ENCODE measurements around the gene IGFN1.
A peak's percentile ranks its signal among the peaks of the same experiment; 100 is the strongest.

The IGFN1 gene

DNA sequence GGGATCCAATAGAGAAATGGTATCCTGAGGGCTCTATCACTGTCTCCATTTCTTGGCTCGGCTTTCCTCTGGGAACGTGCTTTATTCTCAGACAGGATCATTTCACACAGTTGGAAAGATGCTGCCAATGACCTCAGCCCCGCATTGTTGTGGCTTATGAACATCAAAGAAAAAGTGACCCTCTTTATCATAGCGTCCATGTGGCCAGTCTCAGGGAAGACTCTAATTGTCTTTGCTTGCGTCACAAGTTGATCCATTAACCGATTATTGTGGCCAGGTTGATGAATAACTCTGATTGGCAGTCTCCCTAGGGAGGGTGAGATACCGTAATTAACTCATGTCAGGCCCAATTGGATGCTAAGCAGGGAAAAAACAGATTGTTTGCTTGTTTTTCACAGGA is 26.0 kb upstream of the IGFN1 start:
- no peak for DNase-seq

DNA sequence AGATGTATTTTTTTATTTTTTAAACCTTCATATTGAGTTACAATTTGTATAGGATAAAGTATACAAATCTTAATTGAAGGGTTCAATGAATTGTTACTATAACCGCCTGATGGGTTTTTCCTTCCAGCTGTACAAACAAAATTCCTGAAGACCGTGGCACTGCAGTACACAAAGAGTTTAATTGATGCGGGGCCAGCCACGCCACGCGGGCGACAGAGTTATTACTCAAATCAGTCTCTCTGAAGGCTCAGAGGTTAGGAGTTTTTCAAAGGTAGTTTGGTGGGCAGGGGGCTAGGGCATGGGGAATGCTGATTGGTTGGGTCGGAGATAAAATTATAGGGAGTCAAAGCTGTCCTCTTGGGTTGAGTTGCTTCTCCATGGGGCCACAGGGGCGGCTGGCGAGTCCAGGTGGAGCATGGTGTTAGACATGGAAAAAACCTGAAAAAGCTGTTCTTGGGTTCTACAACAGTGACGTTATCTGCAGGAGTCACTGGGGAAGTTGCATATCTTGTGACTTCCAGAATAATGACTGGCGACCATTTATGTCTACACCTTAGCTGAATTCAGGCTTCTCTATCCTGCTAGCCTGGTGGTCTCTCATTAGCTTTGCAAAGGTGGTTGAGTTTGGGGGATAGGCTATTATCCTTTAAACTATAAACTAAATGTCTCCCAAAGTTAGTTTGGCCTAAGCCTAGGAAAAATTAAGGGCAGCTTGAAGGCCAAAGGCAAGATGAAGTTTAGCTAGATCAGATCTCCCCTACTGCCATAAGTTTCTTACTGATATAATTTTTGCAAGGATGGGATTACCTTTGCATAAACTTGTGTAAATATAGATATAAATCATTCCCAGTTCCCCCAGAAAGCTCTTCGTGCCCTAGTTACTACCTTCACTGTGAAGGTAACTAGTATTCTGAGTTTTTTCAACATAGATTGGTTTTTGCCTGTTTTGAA is 23.3 kb upstream of the IGFN1 start:
- no peak for DNase-seq

DNA sequence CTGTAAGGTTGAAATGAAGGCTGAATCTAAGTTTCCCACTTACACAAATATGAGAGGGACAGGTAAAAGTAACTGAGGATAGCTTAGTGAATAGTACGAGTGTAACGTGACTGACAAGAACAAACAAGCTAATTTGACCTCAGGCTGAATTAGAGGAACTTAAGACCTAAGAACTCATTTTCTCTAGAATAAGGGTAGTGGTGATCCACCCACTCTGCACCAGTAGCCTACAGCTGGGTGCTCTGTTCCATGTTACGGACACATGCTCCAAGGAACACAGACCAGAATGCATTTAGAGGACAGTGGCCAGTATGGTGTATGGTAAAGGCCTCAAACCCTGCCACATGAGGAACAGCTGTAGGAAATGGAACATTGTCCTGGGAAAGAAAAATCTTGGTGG is 21.4 kb upstream of the IGFN1 start:
- peak in 1 of 2 donors; percentile 50 for DNase-seq

DNA sequence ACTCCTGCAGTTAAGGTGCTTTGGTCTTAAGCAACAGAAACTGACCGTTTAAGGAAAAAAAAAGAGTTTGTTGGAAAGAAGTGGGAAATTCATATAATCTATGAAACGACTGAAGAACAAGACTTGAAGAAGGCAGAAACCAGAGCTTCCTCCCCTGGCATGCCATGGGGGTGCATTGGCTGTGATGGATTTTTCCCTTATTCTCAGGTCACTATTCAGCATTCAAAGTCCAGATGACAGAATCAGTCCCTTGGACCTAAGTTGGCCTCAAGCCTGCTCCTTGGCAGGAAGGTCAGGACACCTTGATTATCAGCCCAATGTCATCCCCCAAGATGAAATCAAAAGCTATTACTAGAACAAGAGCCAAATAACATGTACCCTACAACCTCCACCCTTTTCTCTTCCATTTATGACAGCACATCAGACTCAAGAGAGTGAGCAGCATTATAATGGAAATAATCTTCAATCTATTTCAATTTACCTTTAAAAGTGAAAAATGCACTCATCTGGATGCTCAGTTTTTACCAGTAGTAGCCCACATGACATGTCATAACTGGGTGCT is 20.6 kb upstream of the IGFN1 start:
- no peak for DNase-seq

DNA sequence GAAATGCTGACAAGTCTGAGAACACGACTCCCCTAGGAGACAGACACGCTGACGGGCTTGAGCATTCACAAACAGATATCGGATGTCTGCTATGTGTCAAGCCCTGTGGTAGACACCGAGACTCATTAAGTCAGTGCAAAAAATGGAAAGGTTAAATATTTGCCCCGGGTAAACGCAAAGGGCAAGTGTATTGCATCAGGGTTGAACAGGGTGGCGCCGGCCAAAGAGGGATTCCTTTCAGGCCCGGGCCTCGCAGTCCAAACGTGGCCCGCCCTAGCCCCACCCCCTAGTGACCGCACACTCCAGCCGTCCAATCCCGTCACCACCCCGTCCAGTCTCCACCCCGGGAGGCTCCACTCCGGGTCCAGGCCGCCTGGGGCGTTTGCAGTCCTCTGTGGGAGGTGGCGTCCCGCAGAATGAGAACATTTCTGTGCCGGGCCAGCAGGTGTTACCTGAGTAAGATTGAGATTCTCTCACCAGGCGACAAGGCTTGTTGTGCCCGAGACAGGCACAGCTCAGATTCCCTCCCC is 20.0 kb upstream of the IGFN1 start:
- peak; percentile 84 to 90 for DNase-seq

DNA sequence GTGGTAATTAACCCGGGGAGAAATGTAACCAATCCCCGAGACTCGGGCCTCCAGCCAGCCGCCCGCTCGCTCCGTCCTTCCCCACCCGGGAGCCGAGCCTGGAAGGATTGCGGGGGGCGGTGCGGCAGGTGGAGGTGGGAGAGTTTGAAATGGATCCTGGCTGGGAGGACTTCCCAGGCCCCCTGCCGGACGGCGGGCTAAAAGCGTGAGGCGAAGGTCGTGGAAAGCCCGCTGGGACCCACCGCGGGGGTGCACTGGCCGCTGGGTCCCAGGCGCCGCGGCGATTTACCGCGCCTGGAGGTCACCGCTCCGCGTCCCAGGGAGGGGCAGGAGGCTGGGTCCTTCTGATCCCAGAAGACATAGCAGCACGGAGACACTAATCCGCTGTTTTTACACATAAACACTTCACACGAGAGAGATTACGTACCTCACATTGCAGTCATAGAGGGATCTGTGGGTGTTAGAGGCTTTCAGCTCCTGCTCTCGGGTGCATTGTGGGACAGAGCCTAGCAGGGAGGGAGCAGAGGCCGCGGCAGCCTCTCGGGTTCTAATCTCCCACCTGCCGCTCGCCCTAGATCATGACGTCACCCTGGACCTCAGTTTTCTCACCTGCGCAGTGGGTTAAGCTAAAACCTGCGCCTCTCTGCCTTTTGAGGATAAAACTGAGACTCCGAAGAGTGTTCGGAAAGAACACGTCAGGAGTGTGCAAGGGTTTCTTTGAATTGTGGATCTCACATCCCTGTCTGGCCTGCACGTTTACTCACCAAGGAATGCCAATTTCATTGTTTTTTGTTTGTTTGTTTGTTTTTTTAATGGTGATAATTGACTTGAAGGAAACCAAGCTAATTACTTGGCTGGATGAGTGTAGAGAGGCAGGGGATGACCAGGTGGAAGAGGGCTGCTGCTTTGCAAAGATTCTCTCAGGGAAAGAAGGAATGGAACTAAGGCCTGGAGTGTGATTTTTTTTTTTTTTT is 19.3 kb upstream of the IGFN1 start:
- DNase-seq = peak; percentile 48 to 72

DNA sequence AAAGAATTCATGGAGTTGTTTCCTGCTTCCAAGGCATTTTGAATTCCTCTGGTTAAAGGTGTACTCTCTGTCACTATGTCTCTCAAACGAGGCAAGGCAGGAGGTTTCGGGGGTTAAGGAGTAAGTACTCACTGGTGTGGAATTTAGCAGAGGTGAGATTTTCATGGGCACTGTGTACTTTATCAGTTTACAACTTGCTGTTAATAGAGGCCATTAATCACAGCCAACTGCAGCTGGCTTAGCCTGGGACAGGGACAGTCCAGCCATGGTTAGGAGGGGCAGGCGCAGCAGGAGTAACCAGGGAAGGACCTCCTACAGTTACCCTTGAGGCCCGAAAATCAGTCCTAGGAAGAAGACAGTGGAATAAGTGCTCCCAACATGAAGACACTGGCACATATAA is 18.3 kb upstream of the IGFN1 start:
- DNase-seq = no peak

DNA sequence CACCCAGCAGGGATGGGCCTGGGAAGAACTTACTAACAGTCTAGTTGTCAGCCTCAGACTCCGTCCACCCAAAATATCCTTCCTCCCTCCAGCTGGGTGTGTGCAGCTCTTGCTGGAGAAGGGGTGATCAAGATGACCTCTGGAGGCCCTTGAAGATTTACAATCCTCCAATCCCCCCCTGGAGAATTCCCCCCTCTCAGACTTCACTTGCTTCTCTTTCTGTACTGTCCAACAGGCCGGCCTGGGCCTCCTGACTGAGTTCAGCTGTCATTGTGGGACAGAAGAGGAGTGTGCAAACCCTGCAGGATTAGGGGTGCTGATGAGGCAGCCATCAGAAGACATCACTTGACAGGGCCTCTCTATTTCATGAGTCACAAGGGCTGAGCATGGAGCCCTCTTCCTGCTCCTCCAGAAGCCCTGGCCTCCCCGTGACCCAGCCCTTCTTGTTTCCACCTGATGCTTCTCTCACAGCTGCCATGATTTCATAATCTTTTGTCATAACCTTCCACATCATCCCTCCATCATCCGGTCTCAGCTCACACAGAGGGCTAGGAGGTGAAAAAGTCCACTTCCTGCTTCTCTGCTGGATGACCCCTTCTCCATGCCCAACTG is 17.5 kb upstream of the IGFN1 start:
- DNase-seq = peak in 1 of 2 donors; percentile 46

DNA sequence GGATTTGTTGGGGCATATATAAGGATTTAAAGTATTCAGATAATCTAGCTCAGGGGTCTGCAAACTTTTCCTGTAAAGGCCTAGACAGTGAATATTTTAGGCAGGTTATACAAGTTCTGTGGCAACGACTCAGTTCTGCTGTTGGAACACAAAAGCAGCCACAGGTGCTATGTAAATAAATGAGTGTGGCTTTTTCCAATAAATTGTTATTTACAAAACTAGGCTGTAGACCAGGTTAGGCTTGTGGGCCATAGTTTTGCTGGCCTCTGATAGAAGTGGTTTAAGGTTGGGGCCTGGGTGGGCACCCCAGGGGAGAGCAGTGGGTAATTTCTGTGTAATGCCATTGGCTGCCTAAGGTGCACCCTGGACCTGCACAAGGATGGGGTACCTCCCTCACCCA is 16.9 kb upstream of the IGFN1 start:
- no peak for DNase-seq

DNA sequence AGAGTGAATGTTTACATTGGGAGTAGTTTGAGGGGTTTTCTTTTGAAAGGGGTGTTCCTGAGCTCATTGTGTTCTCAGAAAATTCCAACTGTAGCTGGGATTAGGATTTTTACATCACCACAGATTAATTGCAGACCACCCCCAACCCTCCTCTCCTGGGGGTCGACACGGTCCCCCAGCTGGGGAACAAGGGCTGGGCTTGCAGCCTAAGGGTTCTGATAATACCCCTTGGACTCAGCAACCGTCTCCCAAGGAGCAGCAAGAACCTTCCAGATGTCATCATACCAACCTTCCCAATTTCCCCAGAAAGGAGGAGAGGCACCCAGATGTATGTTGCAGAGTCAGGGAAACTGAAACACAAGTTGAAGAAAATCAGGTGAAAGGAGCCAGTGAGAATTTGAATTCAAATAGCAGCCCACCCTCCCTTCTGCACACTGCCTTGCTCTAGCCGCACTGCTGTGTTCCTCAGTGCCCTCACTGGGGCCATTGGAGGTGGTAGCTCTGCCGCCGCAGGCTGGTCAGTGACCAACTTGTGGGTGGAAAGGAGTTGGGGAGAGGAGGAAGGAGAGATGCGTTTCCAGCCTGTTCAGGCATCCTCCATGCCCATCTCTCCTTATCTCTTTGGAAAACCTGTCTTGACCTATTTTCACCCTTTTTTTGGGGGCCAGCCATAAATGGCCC is 14.7 kb upstream of the IGFN1 start:
- DNase-seq = no peak

DNA sequence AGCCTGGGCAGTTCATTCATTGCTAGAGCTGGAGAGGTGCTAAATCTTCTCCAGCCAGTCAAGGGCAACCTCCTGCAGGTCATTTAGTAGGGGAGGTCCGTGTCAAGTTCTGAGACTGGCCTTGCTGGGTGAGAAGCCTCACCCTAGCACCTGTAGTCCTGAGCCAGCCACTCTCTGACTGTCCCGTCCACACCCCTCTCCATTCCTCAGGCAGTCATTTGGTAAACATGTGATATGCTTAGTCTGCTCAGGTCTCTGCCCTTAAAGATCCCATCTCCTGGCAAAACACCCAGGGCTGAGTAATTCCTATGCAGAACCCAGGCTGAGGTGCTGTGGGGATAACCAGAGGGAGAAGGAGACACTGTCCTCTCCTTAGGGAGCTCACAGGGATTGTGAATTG is 13.7 kb upstream of the IGFN1 start:
- no peak for DNase-seq

DNA sequence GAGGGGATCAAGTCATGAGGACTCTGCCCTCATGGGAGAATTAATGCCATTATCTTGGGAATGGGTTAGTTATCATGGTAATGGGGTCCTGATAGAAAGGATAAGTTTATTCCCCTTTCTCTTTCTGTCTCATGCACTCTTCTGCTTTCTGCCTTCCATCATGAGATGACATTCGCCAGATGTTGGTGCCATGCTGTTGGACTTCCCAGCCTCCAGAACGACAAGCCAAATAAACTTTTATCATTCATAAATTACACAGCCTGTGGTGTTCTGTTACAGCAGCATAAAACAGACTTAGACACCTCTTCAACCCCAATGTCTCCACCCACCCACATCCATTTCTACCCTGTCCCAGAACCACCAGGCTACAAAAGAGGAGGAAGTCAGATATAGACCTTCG is 11.9 kb upstream of the IGFN1 start:
- no peak for DNase-seq

DNA sequence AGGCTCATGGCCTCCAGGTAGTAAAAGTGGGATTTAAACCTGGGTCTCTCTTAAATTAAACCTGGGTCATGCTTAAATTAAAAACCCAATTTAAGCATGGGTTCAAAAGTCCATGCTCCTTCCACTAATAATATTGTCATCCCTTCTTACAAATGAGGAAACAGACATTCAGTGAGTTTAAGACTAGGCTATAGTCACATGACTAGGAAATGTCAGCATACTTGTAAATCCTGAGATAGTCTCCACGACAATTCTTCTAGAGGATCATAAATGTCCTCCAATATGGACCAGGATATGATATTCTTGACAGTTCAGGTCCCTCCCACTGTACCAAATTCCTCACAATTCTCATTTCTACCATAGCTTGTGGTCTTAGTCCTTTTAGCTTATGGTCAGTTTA is 10.5 kb upstream of the IGFN1 start:
- peak in 1 of 2 donors; percentile 19 for DNase-seq

DNA sequence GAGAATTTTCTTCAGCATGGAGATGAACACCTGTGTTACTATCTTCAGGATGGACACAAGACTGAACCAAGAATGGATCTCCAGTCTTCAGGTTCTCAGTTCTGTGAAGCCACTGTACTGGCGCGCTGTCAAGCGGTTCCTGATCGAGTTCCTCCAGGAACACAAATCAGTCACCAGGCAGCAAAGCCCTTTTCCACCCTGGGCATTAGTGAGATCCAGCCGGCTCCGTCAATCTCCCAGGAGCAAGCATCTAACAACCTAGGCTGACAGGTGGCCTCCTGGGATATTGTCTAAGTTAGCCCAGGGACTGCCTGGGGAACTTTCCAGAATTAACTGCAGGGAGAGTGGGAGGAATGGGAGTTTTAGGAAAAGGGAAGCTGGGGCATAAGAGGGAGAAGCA is 9.7 kb upstream of the IGFN1 start:
- no peak for DNase-seq

DNA sequence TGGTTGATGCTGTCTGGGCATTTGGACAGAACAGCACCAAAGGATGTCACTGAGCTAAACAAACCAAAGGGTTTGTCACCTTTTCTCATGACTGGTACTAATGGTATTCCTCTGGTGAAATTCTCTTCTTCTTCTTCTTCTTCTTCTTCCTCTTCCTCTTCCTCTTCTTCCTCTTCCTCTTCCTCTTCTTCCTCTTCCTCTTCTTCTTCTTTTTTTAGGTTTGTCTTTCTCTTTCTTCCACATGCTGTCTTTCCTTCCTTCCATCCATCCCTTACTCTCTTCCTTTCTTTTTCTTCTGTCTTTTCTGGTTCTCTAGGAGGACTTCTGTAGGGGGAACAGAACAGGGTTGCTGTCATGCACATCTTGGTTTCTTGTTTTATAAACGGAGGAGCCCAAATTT is 9.3 kb upstream of the IGFN1 start:
- DNase-seq = peak in 1 of 2 donors; percentile 27

DNA sequence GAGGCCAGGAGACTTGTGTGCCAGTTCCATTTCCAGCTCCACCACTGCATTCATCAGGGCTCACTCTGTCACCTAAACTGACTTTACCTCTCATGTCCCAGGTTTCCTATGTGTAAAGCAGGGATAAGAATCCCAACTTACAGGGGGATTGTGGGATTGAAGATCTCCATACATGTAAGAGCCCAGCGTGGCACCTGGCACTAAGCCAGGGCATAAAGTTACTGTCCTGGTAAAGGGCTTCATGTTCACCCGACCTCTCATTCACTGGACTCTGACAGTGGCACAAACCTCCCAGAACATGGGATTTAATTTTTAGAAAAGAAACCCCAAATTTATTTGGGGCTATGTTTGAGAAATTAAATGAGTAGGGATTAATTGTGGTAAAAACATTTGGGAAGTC is 8.9 kb upstream of the IGFN1 start:
- DNase-seq = no peak

DNA sequence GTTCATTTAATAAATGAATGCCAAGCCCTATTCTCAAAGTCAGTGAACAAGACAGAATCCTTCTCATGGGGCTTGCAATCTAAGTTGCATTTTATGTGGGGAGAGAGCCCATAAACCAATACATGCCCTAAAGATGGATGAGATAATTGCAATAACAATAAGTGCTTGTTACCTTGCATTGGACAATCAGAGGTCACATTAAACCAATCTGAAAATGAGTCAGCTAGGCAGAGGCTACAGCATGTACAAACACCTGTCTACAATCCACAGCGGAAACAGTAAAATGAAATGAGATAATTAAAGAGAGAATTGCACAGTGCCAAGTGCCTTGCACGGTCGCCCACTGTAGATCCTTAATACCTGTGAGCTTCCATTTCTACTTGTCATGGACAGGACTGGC is 7.4 kb upstream of the IGFN1 start:
- no peak for DNase-seq

DNA sequence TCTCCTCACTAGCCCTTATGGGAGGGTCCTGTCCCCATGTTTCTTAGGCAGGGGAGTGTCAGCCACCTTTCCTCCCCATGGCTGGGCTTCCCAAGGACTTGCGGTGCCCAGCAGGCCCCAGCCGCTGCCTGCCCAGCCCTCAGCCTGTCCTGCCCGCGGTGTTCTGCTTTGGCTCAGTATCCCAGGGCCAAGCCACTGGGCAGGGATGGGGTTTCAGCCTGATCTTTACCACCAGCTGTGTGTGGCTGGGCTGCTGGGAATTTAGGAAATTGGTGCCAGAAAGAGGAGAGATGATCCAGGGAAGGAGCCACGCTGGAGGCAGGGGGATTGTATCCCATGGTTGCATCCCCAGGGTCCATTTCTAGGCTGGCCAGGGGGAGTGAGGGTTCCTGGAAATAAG is 6.9 kb upstream of the IGFN1 start:
- no peak for DNase-seq

DNA sequence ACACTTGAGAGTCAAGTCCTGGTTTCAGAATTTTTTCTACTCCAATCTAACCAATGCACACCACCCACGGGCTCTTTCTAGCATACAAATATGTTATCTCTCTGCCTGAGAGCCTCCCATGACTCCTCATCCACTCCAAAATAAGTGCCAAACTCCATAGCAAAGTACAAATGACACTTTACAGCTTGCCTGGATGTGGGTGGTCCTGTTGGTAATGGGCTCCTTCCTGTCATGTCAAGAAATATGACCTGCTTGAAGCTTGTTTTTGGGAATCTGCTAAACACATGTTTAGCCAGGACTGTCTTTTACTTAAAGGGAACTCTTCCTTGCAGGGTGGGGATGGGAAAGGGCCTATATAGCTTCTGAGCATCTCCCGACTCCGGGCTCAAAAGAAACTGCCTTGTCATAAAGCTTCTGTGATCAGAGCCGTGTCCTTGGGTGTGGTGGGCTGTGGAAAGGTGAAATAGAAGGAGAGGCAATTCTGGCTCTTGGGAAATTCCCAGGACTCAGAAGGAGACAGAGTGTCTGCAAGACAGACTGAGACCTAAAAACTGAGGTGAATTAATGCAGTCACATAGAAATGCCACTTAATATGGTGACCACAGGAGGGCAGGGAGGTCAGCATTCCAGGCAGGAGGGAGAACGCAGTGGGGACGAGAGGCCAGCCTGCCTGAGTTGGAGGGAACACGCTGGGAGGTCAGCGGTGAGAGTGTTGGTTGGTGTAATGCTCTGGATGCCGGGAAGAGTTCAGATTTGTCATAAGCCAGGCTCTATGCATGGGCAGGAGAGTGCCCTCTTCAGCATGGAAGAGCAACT is 6.1 kb upstream of the IGFN1 start:
- peak; percentile 29 to 37 for DNase-seq

DNA sequence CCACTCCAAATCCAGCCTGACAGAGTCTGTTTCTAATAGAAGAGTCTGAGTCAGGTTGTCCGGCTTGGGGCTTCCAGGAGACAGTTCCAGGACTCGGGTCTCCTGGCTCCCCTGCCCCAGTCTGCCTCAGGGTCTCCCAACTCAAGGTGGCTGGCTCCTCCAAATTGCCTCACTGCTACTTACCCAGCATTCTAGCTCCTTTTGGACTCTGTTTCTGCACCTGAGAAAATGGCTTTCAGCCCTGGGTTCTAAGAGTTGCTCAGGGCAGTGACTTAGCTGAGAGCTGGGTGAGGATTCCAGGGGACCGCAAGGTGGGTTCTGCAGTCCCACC is 5.5 kb upstream of the IGFN1 start:
- no peak for DNase-seq

DNA sequence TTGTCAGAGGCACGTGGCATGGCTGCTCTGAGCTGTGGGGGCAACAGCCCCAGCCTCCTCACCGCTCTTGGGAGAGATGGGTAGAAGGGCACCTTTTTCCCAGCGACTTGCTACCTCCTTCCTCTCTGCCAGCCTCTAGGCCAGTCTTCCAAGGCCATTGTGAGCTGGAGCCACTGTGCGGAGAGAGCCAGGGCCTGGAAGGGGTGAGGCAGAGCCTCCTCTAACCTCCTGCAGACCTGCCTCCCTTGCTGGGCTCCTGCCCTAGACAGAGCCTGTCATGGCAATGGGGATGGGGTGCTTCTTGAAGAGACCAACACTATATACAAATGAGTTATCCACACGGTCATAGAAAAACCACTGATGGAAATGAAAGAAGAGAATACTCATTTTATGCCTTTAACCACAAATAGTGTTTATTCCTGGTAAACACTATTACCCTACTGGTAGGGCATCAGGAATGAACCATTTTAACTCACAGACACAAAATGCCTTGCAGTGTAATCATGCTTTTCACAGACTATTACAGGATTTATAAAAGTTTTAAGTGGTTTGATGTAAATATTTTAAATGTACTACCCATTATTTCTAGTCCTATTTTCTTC is 5.0 kb upstream of the IGFN1 start:
- no peak for DNase-seq

Measured in inflammatory macrophage treated with lipopolysaccharide for 1 hour (primary cell).